ENCODE measurements around the gene MRAS.

MRAS gene

DNA sequence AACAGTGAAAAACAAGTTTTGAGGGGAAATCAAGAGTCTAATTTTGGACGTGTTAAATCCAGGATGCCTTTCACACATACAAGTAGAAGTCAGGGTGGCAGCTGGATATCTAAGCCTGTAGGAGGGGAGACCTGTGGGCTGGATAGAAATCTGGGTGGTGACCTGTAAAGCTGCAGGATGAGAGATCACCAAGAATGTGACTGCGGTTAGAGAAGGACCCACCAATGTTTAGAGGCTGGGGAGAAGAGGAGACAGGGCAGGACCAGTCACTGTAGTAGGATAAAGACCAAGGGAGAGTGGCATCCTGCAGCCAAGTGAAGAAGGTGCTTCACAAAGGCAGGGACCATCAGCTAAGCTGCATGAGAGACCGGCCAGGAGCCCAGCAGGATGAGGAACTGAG, 36.2 kb downstream of the MRAS start:
- H3K27me3 ChIP-seq (replicated peaks; ENCODE audit: control insufficient read depth, insufficient read depth, low read length), result 0 out of 2 replicates have a peak, but pooled peaks cover 2% of the 10 kb centered on the region
- H3K4me3 ChIP-seq (replicated peaks; ENCODE audit: low read depth, low read length), result no peak overlapping the region
- DNase-seq (ENCODE audit: extremely low read depth, insufficient read length), result no peak
- TF ChIP-seq, protein P1, sequence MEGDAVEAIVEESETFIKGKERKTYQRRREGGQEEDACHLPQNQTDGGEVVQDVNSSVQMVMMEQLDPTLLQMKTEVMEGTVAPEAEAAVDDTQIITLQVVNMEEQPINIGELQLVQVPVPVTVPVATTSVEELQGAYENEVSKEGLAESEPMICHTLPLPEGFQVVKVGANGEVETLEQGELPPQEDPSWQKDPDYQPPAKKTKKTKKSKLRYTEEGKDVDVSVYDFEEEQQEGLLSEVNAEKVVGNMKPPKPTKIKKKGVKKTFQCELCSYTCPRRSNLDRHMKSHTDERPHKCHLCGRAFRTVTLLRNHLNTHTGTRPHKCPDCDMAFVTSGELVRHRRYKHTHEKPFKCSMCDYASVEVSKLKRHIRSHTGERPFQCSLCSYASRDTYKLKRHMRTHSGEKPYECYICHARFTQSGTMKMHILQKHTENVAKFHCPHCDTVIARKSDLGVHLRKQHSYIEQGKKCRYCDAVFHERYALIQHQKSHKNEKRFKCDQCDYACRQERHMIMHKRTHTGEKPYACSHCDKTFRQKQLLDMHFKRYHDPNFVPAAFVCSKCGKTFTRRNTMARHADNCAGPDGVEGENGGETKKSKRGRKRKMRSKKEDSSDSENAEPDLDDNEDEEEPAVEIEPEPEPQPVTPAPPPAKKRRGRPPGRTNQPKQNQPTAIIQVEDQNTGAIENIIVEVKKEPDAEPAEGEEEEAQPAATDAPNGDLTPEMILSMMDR (IDR thresholded peaks at IDR 0.05; ENCODE audit: insufficient read depth, low read length, poor library complexity, severe bottlenecking), result no peak
- no peaks in the 10 kb centered on the region for H3K36me3 ChIP-seq (ENCODE audit: control insufficient read depth, insufficient read depth, low read length)

DNA sequence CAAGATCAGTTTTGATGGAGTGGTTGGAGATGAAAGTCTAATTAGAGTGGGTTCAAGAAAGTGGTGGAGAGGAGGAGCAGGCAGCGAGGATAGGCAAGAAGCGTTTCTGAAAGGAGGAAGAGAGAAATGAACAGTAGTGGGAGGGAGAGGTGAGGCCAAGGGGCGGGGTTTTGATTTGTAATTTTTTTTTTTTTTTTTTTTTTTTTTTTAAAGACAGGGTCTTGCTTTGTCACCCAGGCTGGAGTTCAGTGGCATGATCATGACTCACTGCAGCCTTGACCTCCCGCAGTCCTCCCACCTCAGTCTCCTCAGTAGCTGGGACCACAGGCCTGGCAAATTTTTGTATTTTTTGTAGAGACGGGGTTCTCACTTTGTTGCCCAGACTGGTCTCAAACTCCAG, 36.6 kb downstream of the MRAS start:
- no peak for DNase-seq (ENCODE audit: extremely low read depth, insufficient read length)

DNA sequence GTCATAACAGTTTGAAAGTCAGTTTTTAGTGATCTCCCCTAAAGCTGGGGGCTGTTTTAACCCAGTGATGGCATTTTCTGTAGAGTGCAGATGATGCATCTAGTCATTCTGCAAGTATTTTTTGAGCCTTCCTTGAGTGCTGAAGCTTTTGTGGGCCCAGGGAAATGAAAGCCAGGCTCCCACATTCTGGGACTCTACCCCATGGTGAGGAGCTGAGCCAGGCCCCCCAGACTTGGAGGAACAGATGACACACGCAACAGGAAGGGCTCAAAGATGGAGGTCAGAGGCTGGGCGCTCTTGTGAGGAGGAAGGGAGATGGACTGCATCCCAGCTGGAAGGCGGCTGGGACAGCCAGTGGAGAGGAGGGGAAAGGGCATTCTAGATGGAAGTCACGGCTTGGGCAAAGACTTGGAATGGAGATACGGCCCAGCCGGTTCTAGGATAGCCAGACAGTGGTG, 40.8 kb downstream of the MRAS start:
- Histone ChIP-seq H3K4me3 (replicated peaks; ENCODE audit: low read depth, low read length) (no peak overlapping the region), H3K36me3 (ENCODE audit: control insufficient read depth, insufficient read depth, low read length) (no peaks in the 10 kb centered on the region), H3K27me3 (replicated peaks; ENCODE audit: control insufficient read depth, insufficient read depth, low read length) (peaks cover 3% of the 10 kb centered on the region; the same call in 1 of the 2 replicates)
- TF ChIP-seq, protein P1 (IDR thresholded peaks at IDR 0.05; ENCODE audit: insufficient read depth, low read length, poor library complexity, severe bottlenecking), result no peak
- no peak for DNase-seq (ENCODE audit: extremely low read depth, insufficient read length)

More for the DNA sequence above, 36.6 kb downstream of the MRAS start:
- Histone ChIP-seq H3K36me3 (ENCODE audit: control insufficient read depth, insufficient read depth, low read length) (no peaks in the 10 kb centered on the region), H3K4me3 (replicated peaks; ENCODE audit: low read depth, low read length) (no peak overlapping the region), H3K27me3 (replicated peaks; ENCODE audit: control insufficient read depth, insufficient read depth, low read length) (peaks cover 2% of the 10 kb centered on the region; the same call in 1 of the 2 replicates)
- TF ChIP-seq, protein P1 (IDR thresholded peaks at IDR 0.05; ENCODE audit: insufficient read depth, low read length, poor library complexity, severe bottlenecking), result no peak

DNA sequence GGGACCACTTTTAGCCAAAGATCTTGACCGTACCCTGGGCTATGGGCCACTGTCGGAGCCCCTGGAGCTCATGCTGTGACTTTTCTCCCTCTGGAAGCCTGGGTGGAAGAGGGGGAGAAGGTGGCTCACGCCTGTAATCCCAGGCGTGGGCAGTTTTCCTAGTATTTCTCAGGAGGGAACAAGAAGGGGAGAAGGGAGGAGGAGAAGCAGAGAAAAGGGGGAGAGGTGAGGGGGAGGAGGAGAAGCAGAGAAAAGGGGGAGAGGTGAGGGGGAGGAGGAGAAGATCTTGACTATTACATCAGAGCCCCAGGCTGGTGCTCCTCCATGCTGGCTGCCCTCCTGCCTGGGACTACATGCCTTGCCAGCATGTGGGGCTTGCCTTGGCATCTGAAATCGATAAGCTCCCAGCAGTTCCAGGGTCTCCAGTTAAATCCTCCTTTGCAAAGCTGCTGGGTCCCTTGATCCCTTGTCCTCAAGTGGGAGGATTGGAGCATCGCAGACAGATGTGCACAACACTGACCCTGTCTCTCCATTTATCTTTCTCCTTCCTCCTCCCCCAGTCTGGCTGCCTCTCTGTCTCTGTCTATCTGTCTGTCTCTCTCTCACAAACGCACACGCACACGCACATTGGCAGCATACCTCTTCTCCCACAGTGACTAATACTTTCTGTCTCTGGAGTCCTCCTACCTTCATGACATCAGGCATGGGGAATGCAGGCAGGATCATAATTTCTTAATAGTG, 41.6 kb downstream of the MRAS start:
- Histone ChIP-seq H3K36me3 (ENCODE audit: control insufficient read depth, insufficient read depth, low read length) (no peaks in the 10 kb centered on the region), H3K4me3 (replicated peaks; ENCODE audit: low read depth, low read length) (no peak overlapping the region), H3K27me3 (replicated peaks; ENCODE audit: control insufficient read depth, insufficient read depth, low read length) (peaks cover 3% of the 10 kb centered on the region; the same call in 1 of the 2 replicates)
- DNase-seq (ENCODE audit: extremely low read depth, insufficient read length), result no peak
- TF ChIP-seq, protein P1 (IDR thresholded peaks at IDR 0.05; ENCODE audit: insufficient read depth, low read length, poor library complexity, severe bottlenecking), result no peak

DNA sequence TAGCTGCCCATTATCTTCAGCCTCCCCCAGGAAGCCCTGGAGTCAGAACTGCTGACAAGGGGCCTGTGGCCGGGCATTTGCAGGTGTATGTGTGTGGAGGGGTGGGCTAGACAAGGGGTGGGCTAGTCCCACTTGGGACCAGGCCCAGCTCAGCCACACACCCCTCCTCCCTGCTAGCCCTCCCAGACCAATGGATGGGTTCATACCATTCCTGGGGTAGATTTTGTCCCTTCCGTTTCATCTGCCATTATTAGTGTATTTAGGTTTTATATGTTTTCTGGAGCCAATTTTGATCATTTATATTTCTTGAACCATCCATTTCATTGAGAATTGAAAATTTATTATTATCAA, 42.2 kb downstream of the MRAS start:
- TF ChIP-seq, protein P1 (IDR thresholded peaks at IDR 0.05; ENCODE audit: insufficient read depth, low read length, poor library complexity, severe bottlenecking), result no peak
- no peaks in the 10 kb centered on the region for H3K36me3 ChIP-seq (ENCODE audit: control insufficient read depth, insufficient read depth, low read length)
- DNase-seq (ENCODE audit: extremely low read depth, insufficient read length), result no peak
- H3K4me3 ChIP-seq (replicated peaks; ENCODE audit: low read depth, low read length), result no peak overlapping the region
- peaks cover 3% of the 10 kb centered on the region; the same call in 1 of the 2 replicates for H3K27me3 ChIP-seq (replicated peaks; ENCODE audit: control insufficient read depth, insufficient read depth, low read length)

Data from GM06990 (cell line).